HepG2 (cell line): ENCODE measurements around the gene ANKMY2. TPM values are rescaled to one million over a fixed set of nuclear protein-coding genes. Genes with fewer than 3 reads are reported as not detected.

Experiments used
- MAZ ChIP-seq, 2 experiments: sonication (generic) in 1 of 2; formaldehyde crosslinking in 1 of 2; IDR thresholded peaks; 2 replicates each; pipeline versions ENCODE4 v1.5.0 to v1.6.1; 2012 to 2020; ENCODE audit warnings: low read depth in 2 of 2, mild to moderate bottlenecking in 2 of 2, borderline replicate concordance in 1 of 2, improper control_type of control experiment in 1 of 2, low read length in 1 of 2, missing genetic modification reagents in 1 of 2, moderate library complexity in 1 of 2
- MEIS2 ChIP-seq: sonication (generic); formaldehyde crosslinking; IDR thresholded peaks from 2 replicates; pipeline ENCODE4 v1.9.0; 2021; ENCODE audit warnings: mild to moderate bottlenecking, missing genetic modification reagents
- PHF8 ChIP-seq: sonication (generic); formaldehyde crosslinking; IDR thresholded peaks from 2 replicates; pipeline ENCODE4 v1.5.0; 2020; ENCODE audit warnings: missing genetic modification reagents
- PLSCR1 ChIP-seq: sonication (generic); formaldehyde crosslinking; IDR thresholded peaks from 2 replicates; pipeline ENCODE4 v1.5.0; 2020; ENCODE audit warnings: missing genetic modification reagents, mild to moderate bottlenecking, borderline replicate concordance
- RORA ChIP-seq: sonication (generic); formaldehyde crosslinking; IDR thresholded peaks from 2 replicates; pipeline ENCODE4 v1.5.0; 2020; ENCODE audit warnings: mild to moderate bottlenecking, missing genetic modification reagents, moderate library complexity
- SSRP1 ChIP-seq: IDR thresholded peaks from 2 replicates; pipeline ENCODE4 v1.6.1; 2016; ENCODE audit warnings: control low read depth
- STAT6 ChIP-seq: sonication (generic); formaldehyde crosslinking; IDR thresholded peaks from 2 replicates; pipeline ENCODE4 v1.4.0; 2020; ENCODE audit warnings: missing genetic modification reagents, mild to moderate bottlenecking, borderline replicate concordance
- TFAP4 ChIP-seq: sonication (generic); IDR thresholded peaks from 2 replicates; pipeline ENCODE4 v1.6.1; 2016; ENCODE audit warnings: low read depth, borderline replicate concordance
- ZBTB42 ChIP-seq: sonication (generic); formaldehyde crosslinking; IDR thresholded peaks from 2 replicates; pipeline ENCODE4 v1.5.0; 2020; ENCODE audit warnings: mild to moderate bottlenecking, missing genetic modification reagents
- ZNF280D ChIP-seq: sonication (generic); formaldehyde crosslinking; IDR thresholded peaks from 2 replicates; pipeline ENCODE4 v1.5.1; 2020; ENCODE audit warnings: mild to moderate bottlenecking, missing genetic modification reagents
- ZNF3 ChIP-seq: IDR thresholded peaks from 2 replicates; pipeline ENCODE4 v1.7.0; 2017; ENCODE audit warnings: inconsistent platforms
- ZNF33A ChIP-seq: sonication (generic); formaldehyde crosslinking; IDR thresholded peaks from 2 replicates; pipeline ENCODE4 v1.5.1; 2020; ENCODE audit warnings: missing genetic modification reagents, mild to moderate bottlenecking, moderate library complexity, borderline replicate concordance
- ZNF468 ChIP-seq: sonication (generic); formaldehyde crosslinking; IDR thresholded peaks from 2 replicates; pipeline ENCODE4 v1.8.0; 2022; ENCODE audit warnings: mild to moderate bottlenecking, moderate library complexity, missing genetic modification reagents
- ZNF550 ChIP-seq: sonication (generic); formaldehyde crosslinking; IDR thresholded peaks from 2 replicates; pipeline ENCODE4 v1.4.0; 2020; ENCODE audit warnings: mild to moderate bottlenecking, missing genetic modification reagents, borderline replicate concordance
- ZNF639 ChIP-seq: conservative IDR thresholded peaks from 2 replicates; pipeline ENCODE4 v1.6.1; 2018; ENCODE audit warnings: missing genetic modification reagents
- polyA plus RNA-seq, 8 experiments: library from polyadenylated mRNA; depleted of rRNA in 3 of 8; stranded (reverse) in 7 of 8; unstranded in 1 of 8; fragments of >200 nt; fragmentation: Illumina TruSeq in 4 of 8; extraction: Trizol in 4 of 8; gene quantifications; 2 replicates each; pipeline versions ENCODE4 v1.2.1 to v1.2.3, GENCODE V29; 2011 to 2016; ENCODE audit warnings: low read depth in 4 of 8, missing spikeins in 1 of 8, mixed read lengths in 1 of 8; ENCODE audit not compliant: insufficient read depth in 1 of 8
- total RNA-seq, 5 experiments: library from RNA; depleted of rRNA; stranded (reverse); fragments of >200 nt; fragmentation: Illumina TruSeq; extraction: Trizol; gene quantifications; 2 replicates each; pipeline ENCODE4 v1.2.3, GENCODE V29; 2016; ENCODE audit warnings: low read depth in 1 of 5
- TF ChIP-seq, protein P1 (sequence below): sonication (generic); formaldehyde crosslinking; IDR thresholded peaks from 2 replicates; pipeline ENCODE4 v1.5.1; 2020; ENCODE audit warnings: mild to moderate bottlenecking, missing genetic modification reagents, moderate library complexity

Gene ANKMY2
- total and polyA plus RNA-seq, 2 of the 13 experiments (the other 11 are each of a cell fraction or from before 2014, with no cell fraction given), result 12.2 to 21.6 TPM

GRCh38 chr7:16645593-16646471 is at the start of gene ANKMY2, which contains the start of gene BZW2 (continued):
- TF ChIP-seq ZNF33A (no peak), ZNF639 (CRISPR knock-in tag) (peak; percentile 70; the same call in 1 of the 2 replicates), TFAP4 (no peak; the same call in 1 of the 2 replicates), MAZ (IDR thresholded peaks at IDR 0.05; ENCODE audit: borderline replicate concordance, low read depth, low read length) (peak; percentile 85; the same call in 1 of the 2 replicates), MAZ (CRISPR knock-in tag; IDR thresholded peaks at IDR 0.05; ENCODE audit: low read depth) (peak; percentile 74; the same call in 1 of the 2 replicates), SSRP1 (no peak), ZNF550 (CRISPR knock-in tag) (no peak), MEIS2 (CRISPR knock-in tag) (no peak; the same call in 1 of the 2 replicates), ZNF468 (CRISPR knock-in tag) (0 out of 2 replicates have a peak, but pooled peaks have one; percentile 40), STAT6 (0 out of 2 replicates have a peak, but pooled peaks have one; percentile 2), ZNF280D (CRISPR knock-in tag) (no peak), ZNF3 (CRISPR knock-in tag) (no peak), ZBTB42 (CRISPR knock-in tag) (peak; percentile 71; the same call in 1 of the 2 replicates), RORA (CRISPR knock-in tag) (no peak), PLSCR1 (CRISPR knock-in tag) (no peak), PHF8 (CRISPR knock-in tag) (peak; percentile 93)
- TF ChIP-seq, protein P1, sequence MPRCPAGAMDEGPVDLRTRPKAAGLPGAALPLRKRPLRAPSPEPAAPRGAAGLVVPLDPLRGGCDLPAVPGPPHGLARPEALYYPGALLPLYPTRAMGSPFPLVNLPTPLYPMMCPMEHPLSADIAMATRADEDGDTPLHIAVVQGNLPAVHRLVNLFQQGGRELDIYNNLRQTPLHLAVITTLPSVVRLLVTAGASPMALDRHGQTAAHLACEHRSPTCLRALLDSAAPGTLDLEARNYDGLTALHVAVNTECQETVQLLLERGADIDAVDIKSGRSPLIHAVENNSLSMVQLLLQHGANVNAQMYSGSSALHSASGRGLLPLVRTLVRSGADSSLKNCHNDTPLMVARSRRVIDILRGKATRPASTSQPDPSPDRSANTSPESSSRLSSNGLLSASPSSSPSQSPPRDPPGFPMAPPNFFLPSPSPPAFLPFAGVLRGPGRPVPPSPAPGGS (CRISPR knock-in tag), result no peak; the same call in 1 of the 2 replicates
